ENCODE data around the gene EIF6.

Gene EIF6

GRCh38 chr20:35293303-35294292, 9.0 kb upstream of the EIF6 start:
- no peak for DNase-seq (ENCODE audit: low read depth)

- no peak for DNase-seq (ENCODE audit: low read depth)
Observed at GRCh38 chr20:35292504-35293285, 8.1 kb upstream of the EIF6 start.

- DNase-seq (ENCODE audit: low read depth) = no peak
Observed at GRCh38 chr20:35291654-35292503, 7.3 kb upstream of the EIF6 start, which contains the start of gene FAM83C. FAM83C (minus strand) TSS chr20:35292425; CDS start chr20:35292304, 121 bp downstream.

- DNase-seq (ENCODE audit: low read depth) = no peak
Observed at GRCh38 chr20:35290887-35291417, 6.4 kb upstream of the EIF6 start.

- no peak for DNase-seq (ENCODE audit: low read depth)
Observed at GRCh38 chr20:35290186-35290886, 5.8 kb upstream of the EIF6 start.

- no peak for DNase-seq (ENCODE audit: low read depth)
Observed at GRCh38 chr20:35288325-35289060, 3.9 kb upstream of the EIF6 start.

GRCh38 chr20:35287509-35288324, 3.1 kb upstream of the EIF6 start:
- no peak for DNase-seq (ENCODE audit: low read depth)

GRCh38 chr20:35286899-35287508, 2.4 kb upstream of the EIF6 start:
- DNase-seq (ENCODE audit: low read depth) = no peak

GRCh38 chr20:35286077-35286898, 1.7 kb upstream of the EIF6 start:
- no peak for DNase-seq (ENCODE audit: low read depth)

GRCh38 chr20:35285806-35286076, 1.2 kb upstream of the EIF6 start:
- DNase-seq (ENCODE audit: low read depth) = no peak

GRCh38 chr20:35284992-35285805, 627 bp upstream of the EIF6 start:
- no peak for DNase-seq (ENCODE audit: low read depth)

GRCh38 chr20:35283441-35284266, 918 bp downstream of the EIF6 start:
- DNase-seq (ENCODE audit: low read depth) = no peak

GRCh38 chr20:35281506-35282101, 3.0 kb downstream of the EIF6 start:
- no peak for DNase-seq (ENCODE audit: low read depth)

- DNase-seq (ENCODE audit: low read depth) = no peak
Observed at GRCh38 chr20:35280523-35280922, 4.0 kb downstream of the EIF6 start.

GRCh38 chr20:35279533-35280174, 4.9 kb downstream of the EIF6 start:
- DNase-seq (ENCODE audit: low read depth) = no peak

GRCh38 chr20:35279040-35279439, 5.5 kb downstream of the EIF6 start:
- DNase-seq (ENCODE audit: low read depth) = no peak
